B cell (primary cell): ENCODE measurements around the gene NOS1AP.

ENCODE experiments used
- CTCF ChIP-seq: fragments of 200-600 bp; IDR thresholded peaks from one replicate; pipeline ENCODE4 v1.8.0; 2022; ENCODE audit warnings: antibody characterized with exemption, mild to moderate bottlenecking
- EZH2 ChIP-seq: IDR thresholded peaks from 2 replicates; pipeline ENCODE4 v1.6.1; 2012; ENCODE audit warnings: borderline replicate concordance, low read depth, mild to moderate bottlenecking, moderate library complexity, low read length; ENCODE audit not compliant: insufficient read depth, poor library complexity, severe bottlenecking

GRCh38 chr1:162055062-162055461 lies 14.4 kb upstream of the NOS1AP start:
- no peak for TF ChIP-seq EZH2
- no peak for TF ChIP-seq CTCF
